WTC11 (cell line): ENCODE measurements around the gene EEIG1.

Experiments
- CREB1 ChIP-seq: sonication (generic); formaldehyde crosslinking; IDR thresholded peaks from 2 replicates; pipeline ENCODE4 v1.8.0; 2023; ENCODE audit warnings: mild to moderate bottlenecking, missing genetic modification reagents
- CTCF ChIP-seq: fragments of 200-600 bp; IDR thresholded peaks from 2 replicates; pipeline ENCODE4 v1.8.0; 2022; ENCODE audit warnings: antibody characterized with exemption
- E2F4 ChIP-seq: sonication (generic); formaldehyde crosslinking; IDR thresholded peaks from 2 replicates; pipeline ENCODE4 v1.8.1; 2022; ENCODE audit warnings: low read depth, mild to moderate bottlenecking, moderate library complexity, missing genetic modification reagents, borderline replicate concordance
- MAX ChIP-seq: sonication (generic); formaldehyde crosslinking; IDR thresholded peaks from 2 replicates; pipeline ENCODE4 v1.8.0; 2022; ENCODE audit warnings: mild to moderate bottlenecking, missing genetic modification reagents
- TEAD4 ChIP-seq: sonication (generic); formaldehyde crosslinking; IDR thresholded peaks from 2 replicates; pipeline ENCODE4 v1.8.0; 2022; ENCODE audit warnings: mild to moderate bottlenecking, missing genetic modification reagents
- USF2 ChIP-seq: sonication (generic); formaldehyde crosslinking; IDR thresholded peaks from 2 replicates; pipeline ENCODE4 v1.8.1; 2023; ENCODE audit warnings: mild to moderate bottlenecking, missing genetic modification reagents, moderate library complexity
- ZSCAN18 ChIP-seq: fragments of 250-450 bp; sonication (Bioruptor Pico); IDR thresholded peaks from 2 replicates; pipeline ENCODE4 v2.1.2; 2022; ENCODE audit warnings: mild to moderate bottlenecking, moderate library complexity

GRCh38 chr9:127980706-127981558, at the start of gene EEIG1:
- TF ChIP-seq CTCF (no peak), TEAD4 (no peak), USF2 (CRISPR knock-in tag) (no peak), E2F4 (no peak), ZSCAN18 (CRISPR knock-in tag) (no peak), MAX (CRISPR knock-in tag) (no peak), CREB1 (CRISPR knock-in tag) (no peak)
